K562 (cell line): ENCODE data around the gene RGS6. TPM values are rescaled to one million over a fixed set of nuclear protein-coding genes. Genes with fewer than 3 reads are reported as not detected.

Experiments
- ATAC-seq: fragments of 200-7000 bp; cut with Tn5 transposase; 3 replicates; pipeline ENCODE4 v1.9.1; 2020; ENCODE audit warnings: moderate library complexity
- BruUV-seq: library from RNA; stranded (reverse); fragments of 400-500 nt; replicated peaks from 2 replicates; lab custom pipeline; 2021; lab: Mats Ljungman, UMichigan
- CTCF ChIA-PET: fragments of 300-600 bp; formaldehyde crosslinking; extraction: SDS; loops from one replicate; lab custom pipeline; 2021; ENCODE audit warnings: low intra/inter-chr PET ratio; lab: Yijun Ruan, JAX
- POLR2A ChIA-PET: fragments of 300-600, 350-650 bp; sonication (Branson Sonifier 250); formaldehyde crosslinking; extraction: SDS; loops from one replicate; lab custom pipeline; 2021; ENCODE audit warnings: antibody characterized with exemption, inconsistent platforms; lab: Yijun Ruan, JAX
- DNase-seq, 4 experiments: peaks; one replicate each; pipeline versions ENCODE4 v3.0.0 to v3.0.0-alpha.2; 2011 to 2018; ENCODE audit warnings: low spot score in 3 of 4, mixed read lengths in 3 of 4; ENCODE audit errors: extremely low read depth in 1 of 4
- FAIRE-seq: peaks from 2 replicates; lab custom pipeline; 2011; peaks lifted over from hg19 to GRCh38; lab: Jason Lieb, UNC
- H2AFZ ChIP-seq: 2 replicates; pipeline ENCODE4 v1.6.0; 2011; ENCODE audit warnings: low read depth, low read length, control low read depth, inconsistent platforms
- H3K27ac ChIP-seq: fragments of 200-600 bp; 3 replicates; pipeline ENCODE4 v1.8.0; 2011; ENCODE audit warnings: low read depth, mild to moderate bottlenecking, control low read depth, inconsistent platforms, low read length, moderate library complexity, mixed read lengths; ENCODE audit errors: extremely low read depth
- H3K27me3 ChIP-seq, 2 experiments: fragments of 300-600 bp in 1 of 2; 2 replicates in 1 of 2; 3 replicates in 1 of 2; pipeline versions ENCODE4 v1.6.0 to v1.8.0; 2011; ENCODE audit warnings: inconsistent platforms in 2 of 2, low read length in 2 of 2, mild to moderate bottlenecking in 1 of 2, mixed read lengths in 1 of 2, moderate library complexity in 1 of 2; ENCODE audit not compliant: control insufficient read depth in 2 of 2, insufficient read depth in 2 of 2
- H3K36me3 ChIP-seq: fragments of 300-600 bp; 3 replicates; pipeline ENCODE4 v1.8.0; 2011; ENCODE audit warnings: mild to moderate bottlenecking, low read length, inconsistent platforms; ENCODE audit not compliant: control insufficient read depth, insufficient read depth
- H3K4me1 ChIP-seq, 2 experiments: fragments of 200-600 bp in 1 of 2; replicated peaks in 1 of 2; 2 replicates in 1 of 2; 3 replicates in 1 of 2; pipeline versions ENCODE4 v1.5.1 to v1.8.0; 2011; ENCODE audit warnings: inconsistent platforms in 2 of 2, low read length in 2 of 2, mild to moderate bottlenecking in 1 of 2, mixed read lengths in 1 of 2, moderate library complexity in 1 of 2; ENCODE audit not compliant: control insufficient read depth in 2 of 2, insufficient read depth in 2 of 2
- H3K4me2 ChIP-seq: 2 replicates; pipeline ENCODE4 v1.6.1; 2011; ENCODE audit warnings: low read length, control low read depth, inconsistent platforms, mixed read lengths; ENCODE audit not compliant: insufficient read depth
- H3K4me3 ChIP-seq: fragments of 200-600 bp; sonication (generic), shearing (Covaris generic); 2 replicates; pipeline ENCODE4 v1.5.1; 2016; ENCODE audit warnings: control low read depth, inconsistent platforms
- H3K79me2 ChIP-seq: fragments of 200-600 bp; 3 replicates; pipeline ENCODE4 v1.8.0; 2011; ENCODE audit warnings: low read length, inconsistent platforms; ENCODE audit not compliant: control insufficient read depth, insufficient read depth
- H3K9ac ChIP-seq, 2 experiments: 2 replicates each; pipeline versions ENCODE4 v1.6.0 to v1.6.1; 2011; ENCODE audit warnings: low read depth in 2 of 2, low read length in 2 of 2, control low read depth in 1 of 2, inconsistent platforms in 1 of 2, mild to moderate bottlenecking in 1 of 2, mixed read lengths in 1 of 2; ENCODE audit not compliant: insufficient read depth in 1 of 2
- H3K9me1 ChIP-seq: one replicate; pipeline ENCODE4 v1.6.0; 2011; ENCODE audit warnings: inconsistent platforms, mild to moderate bottlenecking, low read length, moderate library complexity; ENCODE audit not compliant: control insufficient read depth, insufficient read depth
- H3K9me3 ChIP-seq: replicated peaks from 2 replicates; pipeline ENCODE4 v1.5.1; 2011; ENCODE audit warnings: low read depth, low read length, inconsistent platforms; ENCODE audit not compliant: control insufficient read depth, insufficient read depth
- H4K20me1 ChIP-seq: replicated peaks from 2 replicates; pipeline ENCODE4 v1.6.1; 2011; ENCODE audit warnings: low read length, inconsistent platforms, mixed read lengths; ENCODE audit not compliant: control insufficient read depth, insufficient read depth
- CHD1 ChIP-seq: fragments of 200-600 bp; sonication (generic); IDR thresholded peaks from one replicate; pipeline ENCODE4 v1.6.1; 2012; ENCODE audit warnings: mild to moderate bottlenecking, moderate library complexity, low read length, inconsistent platforms
- EGR1 ChIP-seq: fragments of 450-650 bp; conservative IDR thresholded peaks from 2 replicates; pipeline ENCODE4 v1.6.1; 2017; ENCODE audit warnings: mild to moderate bottlenecking
- GTF2A2 ChIP-seq: IDR thresholded peaks from 2 replicates; pipeline ENCODE4 v1.6.1; 2016; ENCODE audit warnings: mild to moderate bottlenecking, missing genetic modification characterization, missing compliant biosample characterization
- HDAC2 ChIP-seq: fragments of 450-650 bp; IDR thresholded peaks from 2 replicates; pipeline ENCODE4 v1.6.1; 2016; ENCODE audit warnings: mild to moderate bottlenecking
- MXI1 ChIP-seq: IDR thresholded peaks from 2 replicates; pipeline ENCODE4 v1.6.1; 2011; ENCODE audit warnings: low read depth, mild to moderate bottlenecking, improper control_type of control experiment, low read length
- ZNF57 ChIP-seq: fragments of 450-650 bp; formaldehyde crosslinking; IDR thresholded peaks from 2 replicates; pipeline ENCODE4 v1.4.0; 2020; ENCODE audit warnings: mild to moderate bottlenecking, moderate library complexity
- WGBS: fragments of 100-300 bp; shearing (Covaris generic); methylation state at CpG from one replicate; pipeline ENCODE4 v1.1.6; 2016; ENCODE audit warnings: low coverage, mixed read lengths; ENCODE audit not compliant: insufficient coverage; ENCODE audit errors: missing lambda C conversion rate; 5-methylcytosine and 5-hydroxymethylcytosine counted together
- in situ Hi-C: fragments of 300-500 bp; cut with MboI; formaldehyde crosslinking; loops from 4 replicates; pipeline ENCODE4 v1.15.0; 2018; ENCODE audit warnings: inconsistent platforms, mixed read lengths
- intact Hi-C: fragments of 100-400 bp; cut with micrococcal nuclease; formaldehyde crosslinking; loops from 2 replicates; pipeline ENCODE4 v1.14.2; 2022
- polyA plus RNA-seq, 8 experiments: library from polyadenylated mRNA; depleted of rRNA in 4 of 8; stranded (reverse) in 5 of 8; unstranded in 3 of 8; fragments of >200 nt; fragmentation: Nextera tagmentation in 2 of 8; fragmentation: Illumina TruSeq in 1 of 8; extraction: Ambion mirVana in 2 of 8; extraction: Trizol in 1 of 8; gene quantifications; 2 replicates each; pipeline versions ENCODE4 v1.2.1 to v1.2.3, GENCODE V29; 2011 to 2014; ENCODE audit warnings: inconsistent platforms in 1 of 8, missing spikeins in 1 of 8
- total RNA-seq, 7 experiments: library from RNA; depleted of rRNA in 6 of 7; stranded (reverse); fragments of >200 nt in 6 of 7; fragmentation: Illumina TruSeq in 2 of 7; extraction: Trizol in 2 of 7; gene quantifications; 2 replicates each; pipeline versions ENCODE4 v1.2.1 to v1.2.3, GENCODE V29; 2011 to 2021; ENCODE audit warnings: low replicate concordance in 1 of 7
- TF ChIP-seq, protein P1 (sequence below): sonication (generic); formaldehyde crosslinking; IDR thresholded peaks from 2 replicates; pipeline ENCODE4 v1.8.1; 2023; ENCODE audit warnings: missing genetic modification reagents, mild to moderate bottlenecking, borderline replicate concordance
- TF ChIP-seq, protein P2 (sequence below): sonication (generic); formaldehyde crosslinking; IDR thresholded peaks from 2 replicates; pipeline ENCODE4 v1.8.0; 2022; ENCODE audit warnings: mild to moderate bottlenecking, low read depth, missing genetic modification reagents
- TF ChIP-seq, protein P3 (sequence below): fragments of 450-650 bp; formaldehyde crosslinking; IDR thresholded peaks from 2 replicates; pipeline ENCODE4 v1.4.0; 2020; ENCODE audit warnings: mild to moderate bottlenecking, mixed read lengths
- TF ChIP-seq, protein P4 (sequence below): fragments of 450-650 bp; conservative IDR thresholded peaks from 2 replicates; pipeline ENCODE4 v1.6.1; 2016; ENCODE audit warnings: missing genetic modification characterization, low read depth, mild to moderate bottlenecking, missing compliant biosample characterization, moderate library complexity

The RGS6 gene
- total and polyA plus RNA-seq, 9 of the 15 experiments (the other 6 are each of a cell fraction or from before 2014, with no cell fraction given) = not detected

DNA sequence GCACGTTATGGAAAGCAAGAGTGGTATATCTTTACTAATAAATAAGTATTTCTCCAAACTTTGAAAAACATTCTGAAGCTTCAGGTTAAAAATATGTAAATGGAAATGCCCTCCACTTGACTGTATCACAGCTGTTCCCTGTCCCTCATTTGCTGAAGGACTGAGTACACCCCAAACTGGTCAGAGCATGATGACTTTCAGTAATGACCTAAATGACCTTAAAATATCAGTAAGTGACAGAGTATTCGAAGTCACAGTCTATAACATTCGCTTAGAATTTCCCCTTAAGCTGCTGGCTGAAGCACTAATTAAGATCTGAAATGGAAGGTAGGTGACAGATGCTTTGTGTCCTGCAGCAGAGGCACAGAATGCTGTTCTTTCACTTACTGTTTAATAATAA lies 191.5 kb downstream of the RGS6 start (continued):
- TF ChIP-seq, protein P1, sequence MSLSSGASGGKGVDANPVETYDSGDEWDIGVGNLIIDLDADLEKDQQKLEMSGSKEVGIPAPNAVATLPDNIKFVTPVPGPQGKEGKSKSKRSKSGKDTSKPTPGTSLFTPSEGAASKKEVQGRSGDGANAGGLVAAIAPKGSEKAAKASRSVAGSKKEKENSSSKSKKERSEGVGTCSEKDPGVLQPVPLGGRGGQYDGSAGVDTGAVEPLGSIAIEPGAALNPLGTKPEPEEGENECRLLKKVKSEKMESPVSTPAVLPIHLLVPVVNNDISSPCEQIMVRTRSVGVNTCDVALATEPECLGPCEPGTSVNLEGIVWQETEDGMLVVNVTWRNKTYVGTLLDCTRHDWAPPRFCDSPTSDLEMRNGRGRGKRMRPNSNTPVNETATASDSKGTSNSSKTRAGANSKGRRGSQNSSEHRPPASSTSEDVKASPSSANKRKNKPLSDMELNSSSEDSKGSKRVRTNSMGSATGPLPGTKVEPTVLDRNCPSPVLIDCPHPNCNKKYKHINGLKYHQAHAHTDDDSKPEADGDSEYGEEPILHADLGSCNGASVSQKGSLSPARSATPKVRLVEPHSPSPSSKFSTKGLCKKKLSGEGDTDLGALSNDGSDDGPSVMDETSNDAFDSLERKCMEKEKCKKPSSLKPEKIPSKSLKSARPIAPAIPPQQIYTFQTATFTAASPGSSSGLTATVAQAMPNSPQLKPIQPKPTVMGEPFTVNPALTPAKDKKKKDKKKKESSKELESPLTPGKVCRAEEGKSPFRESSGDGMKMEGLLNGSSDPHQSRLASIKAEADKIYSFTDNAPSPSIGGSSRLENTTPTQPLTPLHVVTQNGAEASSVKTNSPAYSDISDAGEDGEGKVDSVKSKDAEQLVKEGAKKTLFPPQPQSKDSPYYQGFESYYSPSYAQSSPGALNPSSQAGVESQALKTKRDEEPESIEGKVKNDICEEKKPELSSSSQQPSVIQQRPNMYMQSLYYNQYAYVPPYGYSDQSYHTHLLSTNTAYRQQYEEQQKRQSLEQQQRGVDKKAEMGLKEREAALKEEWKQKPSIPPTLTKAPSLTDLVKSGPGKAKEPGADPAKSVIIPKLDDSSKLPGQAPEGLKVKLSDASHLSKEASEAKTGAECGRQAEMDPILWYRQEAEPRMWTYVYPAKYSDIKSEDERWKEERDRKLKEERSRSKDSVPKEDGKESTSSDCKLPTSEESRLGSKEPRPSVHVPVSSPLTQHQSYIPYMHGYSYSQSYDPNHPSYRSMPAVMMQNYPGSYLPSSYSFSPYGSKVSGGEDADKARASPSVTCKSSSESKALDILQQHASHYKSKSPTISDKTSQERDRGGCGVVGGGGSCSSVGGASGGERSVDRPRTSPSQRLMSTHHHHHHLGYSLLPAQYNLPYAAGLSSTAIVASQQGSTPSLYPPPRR (CRISPR knock-in tag) = no peak

DNA sequence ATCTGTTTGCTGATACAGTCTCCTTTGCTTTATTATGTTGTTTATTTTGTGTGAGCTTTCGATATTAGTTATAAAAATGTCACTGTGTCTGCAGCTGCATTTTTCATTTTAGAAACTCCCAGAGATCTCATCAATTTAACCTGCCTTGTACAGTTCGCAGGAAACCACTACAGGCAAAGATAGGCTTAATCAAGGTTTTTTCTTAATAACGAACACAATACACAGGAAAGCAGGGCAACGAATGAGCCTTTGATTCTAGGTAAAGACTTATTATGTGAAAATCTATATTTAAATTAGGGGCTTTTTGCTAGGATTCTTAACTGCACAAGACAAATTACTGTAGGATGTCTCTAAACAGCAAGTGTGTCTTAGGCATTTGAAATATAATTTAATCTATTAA lies 191.9 kb downstream of the RGS6 start:
- no peaks in the 10 kb centered on the region for H3K9me1 ChIP-seq
- ATAC-seq (no peak), DNase-seq (no peak), FAIRE-seq (no peak)
- in situ Hi-C loops = no loop called here
- no peak overlapping the region for H3K9ac ChIP-seq
- no peak overlapping the region for H3K4me2 ChIP-seq
- H3K27me3 ChIP-seq = no peaks in the 10 kb centered on the region
- intact Hi-C loops = no loop called here
- no peak overlapping the region for H2AFZ ChIP-seq
- 3% methylated on average over 4 of the region's 4 CpGs for WGBS
- H3K9me3 ChIP-seq = no peaks in the 10 kb centered on the region
- no peaks in the 10 kb centered on the region for H3K4me1 ChIP-seq
- no peak overlapping the region for H3K4me3 ChIP-seq
- no peaks in the 10 kb centered on the region for H3K36me3 ChIP-seq
- CTCF ChIA-PET = no interaction called here
- no peaks in the 10 kb centered on the region for H4K20me1 ChIP-seq
- no TSS peak for BruUV-seq
- POLR2A ChIA-PET = no interaction called here
- no peaks in the 10 kb centered on the region for H3K79me2 ChIP-seq
- H3K27ac ChIP-seq = no peak overlapping the region
- no peak for TF ChIP-seq GTF2A2 (tag)
- TF ChIP-seq, protein P2, sequence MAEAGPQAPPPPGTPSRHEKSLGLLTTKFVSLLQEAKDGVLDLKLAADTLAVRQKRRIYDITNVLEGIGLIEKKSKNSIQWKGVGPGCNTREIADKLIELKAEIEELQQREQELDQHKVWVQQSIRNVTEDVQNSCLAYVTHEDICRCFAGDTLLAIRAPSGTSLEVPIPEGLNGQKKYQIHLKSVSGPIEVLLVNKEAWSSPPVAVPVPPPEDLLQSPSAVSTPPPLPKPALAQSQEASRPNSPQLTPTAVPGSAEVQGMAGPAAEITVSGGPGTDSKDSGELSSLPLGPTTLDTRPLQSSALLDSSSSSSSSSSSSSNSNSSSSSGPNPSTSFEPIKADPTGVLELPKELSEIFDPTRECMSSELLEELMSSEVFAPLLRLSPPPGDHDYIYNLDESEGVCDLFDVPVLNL = no peak
- no peak for TF ChIP-seq MXI1
- TF ChIP-seq, protein P3, sequence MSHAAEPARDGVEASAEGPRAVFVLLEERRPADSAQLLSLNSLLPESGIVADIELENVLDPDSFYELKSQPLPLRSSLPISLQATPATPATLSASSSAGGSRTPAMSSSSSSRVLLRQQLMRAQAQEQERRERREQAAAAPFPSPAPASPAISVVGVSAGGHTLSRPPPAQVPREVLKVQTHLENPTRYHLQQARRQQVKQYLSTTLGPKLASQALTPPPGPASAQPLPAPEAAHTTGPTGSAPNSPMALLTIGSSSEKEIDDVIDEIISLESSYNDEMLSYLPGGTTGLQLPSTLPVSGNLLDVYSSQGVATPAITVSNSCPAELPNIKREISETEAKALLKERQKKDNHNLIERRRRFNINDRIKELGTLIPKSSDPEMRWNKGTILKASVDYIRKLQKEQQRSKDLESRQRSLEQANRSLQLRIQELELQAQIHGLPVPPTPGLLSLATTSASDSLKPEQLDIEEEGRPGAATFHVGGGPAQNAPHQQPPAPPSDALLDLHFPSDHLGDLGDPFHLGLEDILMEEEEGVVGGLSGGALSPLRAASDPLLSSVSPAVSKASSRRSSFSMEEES (CRISPR knock-in tag) = no peak
- no peak for TF ChIP-seq CHD1
- TF ChIP-seq ZNF57 (CRISPR knock-in tag) = no peak
- TF ChIP-seq HDAC2 = no peak
- no peak for TF ChIP-seq EGR1
- TF ChIP-seq, protein P4, sequence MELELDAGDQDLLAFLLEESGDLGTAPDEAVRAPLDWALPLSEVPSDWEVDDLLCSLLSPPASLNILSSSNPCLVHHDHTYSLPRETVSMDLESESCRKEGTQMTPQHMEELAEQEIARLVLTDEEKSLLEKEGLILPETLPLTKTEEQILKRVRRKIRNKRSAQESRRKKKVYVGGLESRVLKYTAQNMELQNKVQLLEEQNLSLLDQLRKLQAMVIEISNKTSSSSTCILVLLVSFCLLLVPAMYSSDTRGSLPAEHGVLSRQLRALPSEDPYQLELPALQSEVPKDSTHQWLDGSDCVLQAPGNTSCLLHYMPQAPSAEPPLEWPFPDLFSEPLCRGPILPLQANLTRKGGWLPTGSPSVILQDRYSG (tag) = no peak
